Stimulated activated CD4-positive, alpha-beta T cell treated with anti-CD3 and anti-CD28 coated beads, Interleukin-1b, Interleukin-23, amount 100 ng/mL, for 1 hour (primary cell): Measurements from ENCODE around the gene PLA2G4D.
"Not testable (repeated sequence)": the region's sequence is repeated elsewhere in the genome, so short reads cannot be mapped to it uniquely, and the experiment has no call there.

Source experiments
- DNase-seq, 2 donors: peaks; one replicate each; pipeline ENCODE4 v3.0.0-alpha.2; 2020; ENCODE audit warnings: low read depth in 2 of 2

The PLA2G4D gene

DNA sequence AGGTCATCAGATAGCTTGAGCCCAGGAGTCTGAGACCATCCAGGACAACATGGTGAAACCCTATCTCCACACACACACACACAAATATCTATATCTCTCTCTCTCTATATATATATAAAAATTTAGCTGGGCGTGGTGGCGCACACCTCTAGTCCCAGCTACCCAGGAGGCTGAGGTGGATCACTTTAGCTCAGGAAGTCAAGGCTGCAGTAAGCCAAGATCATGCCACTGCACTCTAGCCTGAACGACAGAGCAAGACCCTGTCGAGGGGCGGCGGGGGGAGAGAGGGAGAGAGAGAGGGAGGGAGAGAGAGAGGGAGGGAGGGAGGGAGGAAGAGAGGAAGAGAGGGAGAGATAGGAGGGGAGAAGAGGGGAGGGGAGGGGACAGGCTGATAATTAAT, 34.1 kb upstream of the PLA2G4D start:
- no peak for DNase-seq

DNA sequence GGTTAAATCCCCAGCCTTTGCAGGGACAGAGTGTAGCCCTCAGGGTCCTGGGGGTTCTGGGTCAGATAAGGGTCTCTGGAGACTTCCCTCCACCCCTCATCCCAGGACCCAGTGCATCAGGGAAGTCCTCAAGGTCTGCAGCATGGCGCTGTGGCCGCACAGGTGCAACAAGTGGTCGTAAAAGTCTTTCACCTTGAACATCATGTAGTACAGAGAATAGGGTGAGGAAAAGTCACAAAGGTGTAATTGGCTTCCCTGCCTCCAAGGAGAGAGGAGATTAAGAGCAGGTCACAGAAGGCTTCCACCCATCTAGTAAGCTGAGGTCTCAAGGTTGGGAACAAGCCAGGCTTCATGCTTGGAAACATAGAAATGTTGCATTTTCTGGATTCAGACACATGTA, 29.2 kb upstream of the PLA2G4D start:
- DNase-seq: no peak

DNA sequence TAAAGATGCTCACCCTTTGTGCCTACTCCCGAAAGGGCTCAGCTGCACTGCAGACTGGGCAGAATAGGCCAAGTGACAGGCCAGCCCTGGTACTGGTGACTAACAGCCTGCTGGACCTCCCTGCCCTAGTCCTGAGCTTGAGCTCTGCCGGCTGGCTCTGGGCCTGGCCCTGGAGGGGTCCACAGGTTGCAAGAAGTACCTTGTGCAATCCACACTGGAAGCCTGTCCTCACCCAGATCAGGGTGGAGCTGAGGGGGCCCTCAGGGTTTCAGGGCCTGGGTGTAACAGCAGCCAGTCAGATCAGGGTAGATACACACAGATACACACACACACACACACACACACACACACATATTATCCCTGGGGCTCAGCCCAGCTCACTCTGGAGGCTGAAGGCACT, 27.3 kb upstream of the PLA2G4D start:
- no peak for DNase-seq

DNA sequence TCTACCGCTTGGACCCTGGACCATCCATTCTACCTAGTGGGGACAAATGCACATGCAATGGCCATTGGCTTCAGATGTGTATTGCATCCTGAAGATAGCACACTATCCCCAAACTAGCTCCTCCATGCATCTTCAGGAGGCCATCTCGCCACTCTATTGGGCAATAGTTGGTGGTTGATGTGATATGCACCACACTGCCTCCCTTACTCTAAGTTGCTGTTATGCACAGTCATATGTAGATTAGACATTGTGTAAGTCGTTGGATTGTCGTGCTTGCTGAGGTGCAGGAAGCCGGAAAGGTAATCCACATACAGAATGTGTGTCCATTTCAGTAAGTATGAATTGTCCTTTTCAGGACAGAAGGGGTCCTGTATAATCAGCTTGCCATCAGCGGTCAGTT, 26.7 kb upstream of the PLA2G4D start:
- no peak for DNase-seq

DNA sequence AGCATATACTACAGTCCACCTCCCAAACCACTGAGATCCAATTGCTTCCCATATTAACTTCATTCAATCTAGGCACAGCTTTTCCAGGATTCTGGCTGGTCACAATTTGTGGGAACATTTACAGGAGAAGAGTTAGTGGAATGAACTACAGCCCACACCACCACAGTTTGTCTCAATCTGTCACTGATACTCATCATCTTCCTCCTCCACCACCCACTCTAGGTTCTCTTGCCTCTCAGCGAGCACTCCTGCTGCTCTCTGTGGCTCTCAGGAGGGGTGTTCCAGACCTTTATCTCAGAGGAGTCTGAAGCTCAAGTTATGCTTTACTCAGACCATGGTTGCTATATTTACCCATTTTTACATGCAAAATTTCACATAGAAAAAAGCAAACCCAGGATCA, 25.9 kb upstream of the PLA2G4D start:
- DNase-seq: no peak

DNA sequence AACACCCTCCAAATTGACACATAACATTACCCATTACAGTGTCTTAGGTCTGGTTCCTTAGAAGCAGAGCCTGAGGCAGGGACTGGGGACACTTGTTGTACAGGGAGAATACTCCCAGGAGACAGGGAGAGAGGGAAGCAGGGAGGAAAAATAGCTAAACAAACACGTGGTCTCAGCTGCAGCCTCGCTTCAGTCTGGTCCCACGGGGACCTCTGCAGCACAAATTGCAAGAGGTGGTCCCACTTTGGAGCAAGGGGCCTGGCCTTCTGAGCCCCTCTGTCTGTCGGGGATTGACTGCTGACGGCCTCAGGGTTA, 25.0 kb upstream of the PLA2G4D start:
- no peak for DNase-seq

DNA sequence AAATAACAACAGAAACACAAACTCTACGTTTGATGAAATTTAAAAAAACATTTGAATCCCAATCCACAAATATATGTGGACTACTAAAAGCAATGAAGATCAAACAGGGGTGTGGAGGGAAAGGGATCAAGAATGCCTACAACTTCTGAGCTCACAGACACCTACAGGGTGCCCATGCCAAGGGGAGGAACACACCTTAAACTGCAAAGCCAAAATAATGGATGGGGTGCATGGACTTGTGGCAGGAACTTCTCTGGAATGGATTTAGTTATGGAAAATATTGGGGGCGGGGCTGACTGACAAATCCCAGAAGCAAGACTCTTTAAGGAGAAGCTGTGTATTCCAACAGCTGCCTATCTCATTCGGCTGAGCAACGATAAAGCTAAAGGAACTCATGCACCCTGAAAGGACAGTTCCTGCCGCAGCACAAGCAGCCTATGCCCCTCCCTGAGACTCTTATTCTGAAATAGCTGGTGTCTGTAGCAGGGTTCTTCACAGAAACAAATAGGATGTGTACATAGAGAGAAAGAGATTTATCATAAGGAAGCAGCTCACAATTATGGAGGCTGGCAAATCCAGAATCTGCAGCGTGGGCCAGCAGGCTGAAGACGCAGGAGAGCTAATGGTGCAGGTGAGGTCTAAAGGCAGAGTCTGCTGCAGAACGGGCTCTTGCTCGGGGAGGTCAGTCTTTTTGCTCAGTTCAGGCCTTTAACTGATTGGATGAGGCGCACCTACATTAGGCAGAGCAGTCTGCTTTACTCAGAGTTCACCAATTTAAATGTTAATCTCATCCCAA, 24.5 kb upstream of the PLA2G4D start:
- DNase-seq: no peak

DNA sequence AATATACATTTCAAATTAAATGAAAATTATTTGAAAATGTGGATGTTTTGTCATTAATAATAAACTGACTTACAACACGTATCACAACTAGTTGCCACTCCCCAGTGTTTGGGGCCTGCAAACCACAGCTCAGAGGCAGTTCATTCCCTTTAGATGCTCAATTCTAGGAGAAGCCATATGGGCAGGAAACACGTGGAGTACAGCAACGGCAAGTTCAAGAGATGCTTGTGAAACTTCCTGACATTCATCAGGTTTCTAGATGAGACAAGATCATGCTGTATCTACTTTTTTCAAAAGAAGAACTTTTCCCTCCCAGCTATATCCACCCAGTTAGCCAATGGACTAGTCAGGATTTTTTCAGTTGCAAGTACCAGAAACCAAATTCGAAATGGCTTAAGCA, 17.6 kb upstream of the PLA2G4D start:
- no peak for DNase-seq

DNA sequence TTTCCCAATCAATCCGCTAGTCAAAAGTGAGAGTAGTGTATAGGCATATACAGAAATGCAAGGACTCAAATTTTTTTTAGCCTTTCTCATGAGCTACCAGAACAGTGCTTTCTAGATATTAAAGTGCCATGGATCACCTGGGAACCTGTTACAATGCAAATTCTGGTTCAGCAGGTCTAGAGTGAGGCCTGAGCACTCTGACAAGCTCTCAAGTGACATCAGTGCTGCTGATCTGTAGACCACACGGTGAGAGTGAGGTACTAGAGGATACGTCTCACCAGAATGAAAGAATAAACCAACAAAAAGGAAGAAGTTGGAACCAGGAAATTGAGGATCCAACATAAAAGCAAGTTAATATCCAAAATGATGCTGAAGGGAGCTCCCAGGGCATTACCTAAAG, 16.0 kb upstream of the PLA2G4D start:
- DNase-seq: no peak

DNA sequence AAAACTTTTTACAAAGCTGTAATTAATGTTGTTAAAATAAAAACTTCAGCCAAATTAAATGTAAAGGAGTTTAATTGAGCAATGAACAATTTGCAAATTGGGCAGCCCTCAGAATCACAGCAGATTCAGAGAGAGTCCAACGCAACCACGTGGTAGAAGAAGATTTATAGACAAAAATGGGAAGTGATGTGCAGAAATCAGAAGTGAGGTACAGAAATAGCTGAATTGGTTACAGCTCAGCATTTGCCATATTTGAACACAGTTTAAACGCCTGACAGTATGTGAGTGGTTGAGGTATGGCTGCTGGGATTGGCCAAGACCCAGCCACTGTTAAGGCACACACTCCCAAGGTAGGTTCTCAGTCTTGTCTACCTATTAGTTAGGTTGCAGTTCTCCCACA, 14.4 kb upstream of the PLA2G4D start:
- DNase-seq: no peak

DNA sequence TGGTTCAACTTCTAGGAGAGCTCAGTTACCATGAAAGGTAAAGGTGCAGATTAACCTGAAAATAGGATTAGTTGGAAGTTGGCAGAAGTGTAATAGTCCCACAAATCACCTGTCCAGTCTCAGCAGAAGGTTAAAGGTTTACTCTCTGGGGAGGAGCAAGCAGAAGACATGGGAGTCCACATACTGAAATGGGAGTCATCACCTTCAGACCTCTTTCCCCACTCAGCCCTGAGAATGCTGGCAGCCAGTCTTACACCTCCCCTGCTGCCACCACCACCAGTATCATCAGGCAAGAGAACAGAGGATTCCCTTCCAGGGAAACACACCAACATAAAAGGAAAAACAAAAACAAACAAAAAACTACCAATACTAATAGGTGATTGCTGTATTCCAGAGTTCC, 13.8 kb upstream of the PLA2G4D start:
- DNase-seq: no peak

DNA sequence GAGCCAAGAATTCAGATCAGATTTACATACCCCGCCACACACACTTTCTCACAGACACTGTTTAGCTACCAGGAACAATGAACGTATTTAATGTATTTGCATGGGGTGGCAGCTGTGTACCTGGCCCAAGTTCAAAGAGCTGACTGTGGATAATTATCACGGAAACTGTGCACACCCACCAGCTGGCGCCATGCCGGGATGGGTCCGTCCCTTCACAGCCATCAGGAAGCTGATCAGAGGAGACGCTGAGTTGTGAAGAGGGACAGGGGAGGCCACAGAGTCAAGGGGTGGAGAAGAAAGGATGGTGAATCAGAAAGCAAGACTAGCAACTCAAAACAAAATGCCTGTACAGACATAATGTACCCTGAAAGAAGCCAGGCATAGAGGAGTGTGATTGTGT, 13.1 kb upstream of the PLA2G4D start:
- DNase-seq: no peak

DNA sequence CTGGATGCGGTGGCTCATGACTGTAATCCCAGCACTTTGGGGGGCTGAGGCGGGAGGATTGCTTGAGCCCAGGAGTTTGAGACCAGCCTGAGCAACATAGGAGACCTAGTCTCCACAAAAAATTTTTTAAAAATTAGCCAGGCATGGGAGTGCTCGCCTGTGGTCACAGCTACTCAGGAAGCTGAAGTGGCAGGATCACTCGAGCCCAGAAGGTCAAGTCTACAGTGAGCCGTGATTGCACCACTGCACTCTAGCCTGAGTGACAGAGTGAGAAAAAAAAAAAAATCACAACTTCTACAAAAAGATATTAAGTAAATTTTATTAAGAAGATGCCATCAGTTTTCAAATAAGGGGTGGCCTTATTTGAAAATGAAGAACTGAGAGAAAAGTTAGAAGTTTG, 11.9 kb upstream of the PLA2G4D start:
- no peak for DNase-seq

DNA sequence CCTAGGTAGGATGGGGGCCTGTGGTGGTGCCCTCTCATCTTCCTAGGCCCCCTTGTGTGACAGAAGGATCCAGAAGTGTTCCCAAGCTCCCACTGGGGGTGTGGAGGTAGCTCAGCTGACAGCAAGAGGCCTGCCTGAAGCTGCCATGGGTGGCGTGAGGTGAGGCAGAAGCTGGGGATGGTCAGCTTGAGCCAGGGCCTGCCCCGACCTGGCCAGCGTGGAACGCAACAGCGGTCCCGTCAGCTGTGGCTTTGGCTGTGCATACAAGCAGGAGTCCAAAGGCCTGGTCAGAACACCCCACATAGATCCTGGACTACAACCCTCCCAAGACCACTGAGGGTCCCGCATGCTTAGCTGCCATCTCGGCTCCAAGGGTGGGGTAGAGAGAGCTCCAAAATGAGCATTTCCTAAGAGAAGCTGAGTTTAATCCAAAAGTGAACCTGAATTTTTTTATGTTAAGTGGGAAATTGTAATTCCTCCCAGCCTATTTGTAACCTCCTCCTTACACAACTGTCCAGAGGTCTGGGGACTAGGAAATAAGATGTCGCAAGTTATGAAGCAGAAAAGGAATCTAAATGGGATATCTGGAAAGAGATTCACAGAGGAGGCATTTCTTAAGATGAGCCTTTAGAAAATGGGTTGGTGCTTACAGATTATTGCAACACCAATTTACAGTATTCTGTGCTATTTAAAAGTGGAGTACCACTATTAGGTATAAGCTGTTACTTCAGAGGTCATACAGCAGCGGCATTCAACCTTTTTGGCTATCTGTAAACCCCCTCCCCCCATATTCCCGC, 9.9 kb upstream of the PLA2G4D start:
- no peak for DNase-seq

DNA sequence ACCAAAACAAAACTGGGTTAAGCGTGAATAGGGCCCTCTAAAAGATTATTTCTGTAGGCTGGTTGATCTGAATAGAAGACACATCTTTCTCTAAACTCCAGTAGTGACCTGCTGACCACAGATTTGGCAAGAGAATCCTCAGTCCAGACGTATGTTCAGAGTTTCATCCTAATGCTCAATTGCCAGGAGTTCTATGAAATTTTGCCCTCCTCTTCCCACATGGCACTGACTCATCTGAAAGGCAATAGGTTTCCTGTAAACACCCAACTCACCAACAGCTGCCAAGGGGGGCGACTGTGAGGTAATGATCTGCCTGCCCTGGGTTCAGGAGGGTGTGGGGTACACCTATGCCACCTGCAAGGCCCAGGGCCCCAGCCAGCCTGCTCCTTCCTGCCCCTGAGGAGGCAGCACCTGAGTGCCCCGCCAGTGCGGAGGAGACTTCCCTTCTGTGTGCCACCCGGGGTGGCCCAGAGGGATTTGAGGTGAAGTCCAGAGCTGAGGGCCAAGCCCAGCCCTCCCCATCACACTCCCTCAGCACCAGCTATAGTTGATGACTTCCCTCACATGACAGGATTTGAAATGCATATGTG, 8.4 kb upstream of the PLA2G4D start:
- no peak for DNase-seq

DNA sequence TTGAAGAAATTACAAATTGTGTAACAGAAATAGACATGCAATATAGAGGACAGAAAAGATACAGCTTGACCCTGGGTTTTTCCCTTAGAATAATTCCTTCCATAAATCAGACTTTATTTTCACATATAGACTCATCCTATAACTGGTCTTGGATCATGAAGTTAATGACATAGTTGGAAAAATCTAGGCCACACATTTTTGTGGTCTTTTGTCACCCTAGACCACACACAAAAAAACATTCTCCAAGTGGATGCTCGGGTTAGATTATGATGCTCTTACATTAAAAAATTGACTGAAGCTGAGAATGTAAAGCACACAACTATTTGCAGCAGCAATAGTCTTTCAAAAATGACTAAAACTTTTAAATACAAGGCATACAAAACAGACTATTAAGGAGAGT, 7.5 kb upstream of the PLA2G4D start:
- no peak for DNase-seq

DNA sequence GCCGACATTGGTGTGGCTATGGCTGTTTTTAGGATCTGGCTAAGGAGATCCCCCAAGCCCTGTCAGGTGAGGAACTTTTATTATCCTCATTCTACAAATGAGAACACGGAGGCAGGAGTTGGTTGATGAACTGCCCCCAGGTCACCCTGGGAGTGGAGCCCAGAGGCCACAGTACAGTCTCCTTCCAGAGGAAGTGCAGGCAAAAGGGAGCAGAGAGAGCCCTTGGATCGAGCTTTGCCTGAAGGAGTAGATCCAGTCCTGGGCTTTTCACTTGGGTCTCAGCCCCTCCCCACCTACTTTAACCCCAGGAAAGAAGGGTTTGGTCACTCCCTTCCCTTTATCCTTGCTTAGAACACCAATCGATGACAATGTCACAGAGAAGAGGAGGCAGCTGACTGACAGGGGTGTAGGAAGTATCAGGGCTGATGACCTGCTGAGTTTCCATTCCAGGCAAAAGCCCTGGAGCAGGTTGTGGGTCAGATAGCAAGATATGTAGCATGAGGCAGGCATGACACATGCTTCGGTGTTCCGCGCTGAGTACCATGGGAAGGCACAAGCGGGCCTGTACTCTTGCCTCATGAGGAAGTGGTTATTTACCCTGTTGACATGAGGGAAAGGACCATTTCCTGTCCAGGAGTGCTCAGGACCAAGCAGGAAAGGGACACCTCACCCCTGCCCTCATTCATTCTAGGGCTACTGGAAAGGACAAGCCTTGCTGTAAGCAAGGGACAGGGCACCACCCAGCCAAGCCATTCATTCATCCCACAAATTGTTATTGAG, 5.8 kb upstream of the PLA2G4D start:
- no peak for DNase-seq

DNA sequence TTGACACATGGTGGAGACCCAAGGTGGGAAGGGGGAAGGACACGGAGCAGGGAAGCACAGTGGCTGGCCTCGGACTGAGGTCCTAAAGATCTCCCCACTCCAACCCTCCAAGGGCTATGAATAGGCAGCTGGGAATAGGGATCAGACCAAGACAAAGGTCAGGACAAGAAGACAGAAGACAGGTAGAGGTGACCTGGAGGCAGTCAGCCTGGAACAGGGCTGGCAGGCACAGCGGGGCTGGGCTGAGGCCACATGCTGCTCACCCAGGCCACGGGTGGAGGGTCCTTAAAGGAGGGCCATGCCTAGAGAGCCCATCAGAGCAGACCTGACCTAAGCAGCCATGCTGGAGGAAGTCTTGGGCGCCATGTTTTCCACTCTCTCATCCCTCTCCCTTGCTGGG, 2.7 kb upstream of the PLA2G4D start:
- DNase-seq: no peak

DNA sequence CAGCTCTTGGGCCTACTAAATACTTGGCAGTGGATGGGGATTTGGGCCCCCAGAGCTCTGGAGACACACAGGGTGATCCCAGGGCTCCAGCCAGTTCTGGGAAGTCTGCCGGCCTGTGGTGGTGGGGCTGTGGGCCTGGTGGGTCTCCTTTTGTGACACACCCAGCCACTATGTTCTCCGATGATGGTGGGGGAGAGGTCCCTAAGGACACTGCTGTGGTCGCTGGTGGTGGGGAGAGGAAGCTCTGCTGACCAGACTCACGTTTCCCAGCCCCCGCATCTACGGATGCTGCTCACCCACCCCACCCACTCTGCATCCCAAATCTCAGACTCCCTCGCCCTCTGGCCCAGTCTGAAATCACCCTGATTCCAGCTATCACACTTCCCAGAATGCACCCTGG, 396 bp downstream of the PLA2G4D start:
- DNase-seq: no peak

DNA sequence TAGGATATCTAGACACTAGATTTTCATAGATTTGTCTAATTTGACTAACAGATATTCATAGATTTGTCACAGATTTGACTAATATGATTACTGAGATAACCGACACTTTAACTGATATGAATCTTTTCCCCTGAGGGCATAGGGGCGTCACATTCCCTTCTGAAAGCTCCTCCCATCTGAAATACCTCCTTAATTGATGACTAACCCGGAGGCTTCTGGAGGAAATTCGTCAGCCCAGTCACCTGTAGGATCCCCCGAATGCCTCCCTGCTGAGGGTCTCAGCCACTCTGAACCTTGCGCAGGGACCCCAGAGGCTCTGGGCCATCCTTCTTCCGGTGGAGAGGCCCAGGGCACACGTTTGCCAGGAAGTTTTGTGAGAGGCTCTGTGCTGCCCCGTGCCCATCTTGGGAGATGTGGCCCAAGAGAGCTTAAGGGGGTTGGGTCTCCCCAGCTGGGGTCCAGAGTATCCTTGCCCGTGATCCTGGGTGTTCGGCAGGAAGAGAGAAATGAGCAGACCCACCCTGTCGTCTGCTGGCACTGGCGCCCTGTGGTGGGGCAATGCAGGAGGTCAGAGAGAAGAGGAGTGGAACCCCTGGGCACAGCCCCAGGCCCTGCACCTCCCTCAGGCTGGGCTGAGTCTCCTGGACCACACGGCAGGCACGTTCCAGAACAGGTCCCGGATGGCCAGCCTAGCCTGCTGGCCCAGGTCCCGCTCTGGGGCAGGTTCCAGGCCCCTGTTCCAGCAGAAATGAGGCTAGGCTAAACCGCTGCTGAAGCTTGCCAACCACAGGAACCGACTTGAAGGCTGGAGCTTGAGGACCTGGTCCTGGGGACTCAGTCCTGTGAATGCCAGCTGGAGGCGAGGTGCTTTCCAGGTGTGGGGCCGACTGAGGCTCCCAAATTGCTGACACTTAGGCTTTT, 1.7 kb downstream of the PLA2G4D start:
- no peak for DNase-seq

DNA sequence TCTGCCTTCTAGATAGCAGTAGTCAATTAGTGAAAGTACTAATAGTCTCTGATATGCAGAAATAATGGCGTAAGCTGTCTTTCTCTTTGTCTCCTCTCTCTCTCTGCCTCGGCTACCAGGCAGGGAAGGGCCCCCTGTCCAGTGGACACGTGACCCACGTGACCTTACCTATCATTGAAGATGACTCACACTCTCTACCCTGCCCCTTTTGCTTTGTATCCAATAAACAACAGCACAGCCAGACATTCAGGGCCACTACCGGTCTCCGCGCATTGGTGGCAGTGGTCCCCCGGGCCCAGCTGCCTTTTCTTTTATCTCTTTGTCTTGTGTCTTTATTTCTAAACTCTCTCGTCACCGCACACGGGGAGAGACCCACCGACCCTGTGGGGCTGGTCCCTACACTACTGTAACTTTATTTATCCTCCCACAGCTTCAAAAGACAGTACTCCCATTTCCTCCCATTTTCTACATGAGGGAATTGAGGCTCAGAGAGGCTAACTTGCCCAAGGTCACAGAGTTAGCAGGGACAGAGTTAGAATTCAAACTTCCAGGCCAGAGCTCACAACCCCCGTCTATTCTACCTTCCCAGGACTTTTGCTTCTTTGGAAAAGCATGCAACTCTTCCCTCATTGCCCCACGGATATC, 2.5 kb downstream of the PLA2G4D start:
- not testable (repeated sequence) for DNase-seq
